ENCODE measurements around the gene PFN3.

PFN3 gene

DNA sequence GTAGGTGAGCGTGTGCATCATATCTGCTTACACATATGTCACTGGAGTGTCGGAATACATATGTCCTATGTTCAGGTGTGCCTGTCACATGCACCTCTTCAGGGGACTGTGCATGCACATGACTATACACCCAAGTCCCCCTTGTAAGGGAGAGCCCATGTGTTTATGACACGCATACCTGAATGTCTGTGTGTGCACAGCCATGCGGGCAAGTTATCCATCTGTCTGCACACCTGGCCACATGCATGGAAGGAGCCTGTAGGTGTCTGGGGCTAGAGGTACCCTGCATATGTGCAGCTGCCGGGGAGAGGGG lies 43.4 kb downstream of the PFN3 start:
- no peak for TF ChIP-seq CTCF (IDR thresholded peaks at IDR 0.05; ENCODE audit: low read depth, low read length, missing control alignments)
- H3K4me3 ChIP-seq (ENCODE audit: low read depth, low read length): peak overlapping the region; percentile 76
- no peak for DNase-seq (ENCODE audit: low read depth)

DNA sequence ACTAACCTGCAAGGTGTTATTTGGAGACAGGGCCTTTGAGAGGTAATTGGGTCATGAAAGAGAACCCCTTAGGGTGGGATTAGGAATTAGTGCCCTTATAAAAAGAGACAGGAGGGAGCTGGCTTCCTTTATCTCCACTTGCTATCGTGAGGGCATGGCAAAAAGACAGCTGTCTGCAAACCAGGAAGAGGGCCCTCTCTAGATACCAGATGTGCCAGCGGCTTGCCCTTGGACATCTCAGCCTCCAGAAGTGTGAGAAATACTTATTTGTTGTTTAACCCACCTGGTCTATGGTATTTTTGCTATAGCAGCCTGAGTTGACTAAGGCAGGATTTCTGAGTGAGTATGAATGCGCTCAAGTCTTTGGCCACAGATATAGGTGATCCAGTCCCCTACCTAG lies 43.7 kb downstream of the PFN3 start:
- no peak for TF ChIP-seq CTCF (IDR thresholded peaks at IDR 0.05; ENCODE audit: low read depth, low read length, missing control alignments)
- DNase-seq (ENCODE audit: low read depth): no peak
- H3K4me3 ChIP-seq (ENCODE audit: low read depth, low read length): no peak overlapping the region

GRCh38 chr5:177355868-177356168 lies 44.6 kb downstream of the PFN3 start:
- no peak for DNase-seq (ENCODE audit: low read depth)
- no peak overlapping the region for H3K4me3 ChIP-seq (ENCODE audit: low read depth, low read length)
- no peak for TF ChIP-seq CTCF (IDR thresholded peaks at IDR 0.05; ENCODE audit: low read depth, low read length, missing control alignments)

GRCh38 chr5:177355162-177355867 lies 45.1 kb downstream of the PFN3 start:
- H3K4me3 ChIP-seq (ENCODE audit: low read depth, low read length): no peak overlapping the region
- TF ChIP-seq CTCF (IDR thresholded peaks at IDR 0.05; ENCODE audit: low read depth, low read length, missing control alignments): no peak
- no peak for DNase-seq (ENCODE audit: low read depth)

DNA sequence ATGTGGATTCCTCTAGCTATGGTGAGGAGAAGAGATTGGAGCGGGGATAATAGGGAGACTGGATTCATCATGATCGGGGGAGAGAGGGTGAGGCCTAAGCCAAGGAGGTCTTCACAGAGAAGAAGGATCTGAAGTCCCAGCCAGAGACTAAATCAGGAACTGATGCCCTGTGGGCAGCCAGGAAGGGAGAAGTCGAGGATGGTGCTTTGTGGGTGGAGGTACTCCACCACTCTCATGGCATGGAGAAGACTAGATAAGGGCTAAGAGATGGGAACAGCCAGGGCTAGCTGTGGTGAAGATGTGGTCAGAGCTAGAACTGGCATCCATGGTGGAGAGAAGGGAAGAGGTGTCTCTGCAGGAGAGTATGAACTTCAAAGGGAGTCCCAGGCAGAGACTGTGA lies 45.8 kb downstream of the PFN3 start:
- no peak for TF ChIP-seq CTCF (IDR thresholded peaks at IDR 0.05; ENCODE audit: low read depth, low read length, missing control alignments)

DNA sequence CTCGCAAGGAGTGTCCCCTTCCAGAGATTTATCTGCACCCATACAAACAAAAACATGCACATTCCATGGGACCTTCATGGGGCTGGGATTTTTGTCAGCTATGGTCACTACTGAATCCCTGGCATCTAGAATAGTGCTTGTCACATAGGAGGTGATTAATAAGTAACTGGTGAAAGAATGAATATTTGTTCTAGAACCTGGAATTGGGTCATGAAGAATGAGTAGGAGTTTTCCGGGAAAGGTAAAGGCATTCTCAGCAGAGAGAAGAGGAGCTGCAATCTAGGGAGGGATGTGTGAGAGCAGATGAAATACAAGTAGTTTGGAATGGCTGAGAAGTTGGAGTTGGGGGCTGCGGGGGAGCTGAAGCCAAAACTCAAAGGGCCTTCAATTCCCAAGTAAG lies 46.2 kb downstream of the PFN3 start:
- TF ChIP-seq CTCF (IDR thresholded peaks at IDR 0.05; ENCODE audit: low read depth, low read length, missing control alignments): no peak
- no peak overlapping the region for H3K4me3 ChIP-seq (ENCODE audit: low read depth, low read length)
- DNase-seq (ENCODE audit: low read depth): no peak

More for the DNA sequence above, 45.8 kb downstream of the PFN3 start:
- H3K4me3 ChIP-seq (ENCODE audit: low read depth, low read length): no peak overlapping the region
- no peak for DNase-seq (ENCODE audit: low read depth)

GRCh38 chr5:177353093-177353492 lies 47.4 kb downstream of the PFN3 start:
- no peak for DNase-seq (ENCODE audit: low read depth)
- no peak overlapping the region for H3K4me3 ChIP-seq (ENCODE audit: low read depth, low read length)
- no peak for TF ChIP-seq CTCF (IDR thresholded peaks at IDR 0.05; ENCODE audit: low read depth, low read length, missing control alignments)
